Hepatocyte (in vitro differentiated cells): Measurements from ENCODE around the gene DTD1. TPM values are rescaled to one million over a fixed set of nuclear protein-coding genes. Genes with fewer than 3 reads are reported as not detected.

Source experiments
- DNase-seq: peaks from one replicate; pipeline ENCODE4 v3.0.0-alpha.2; 2016; ENCODE audit warnings: low spot score
- H2AFZ ChIP-seq: fragments of 200-600 bp; sonication (generic); 2 replicates; pipeline ENCODE4 v1.6.0; 2016; ENCODE audit warnings: antibody characterized with exemption, mild to moderate bottlenecking
- H3K27ac ChIP-seq: fragments of 200-600 bp; sonication (generic); 2 replicates; pipeline ENCODE4 v1.5.1; 2016; ENCODE audit warnings: mild to moderate bottlenecking
- H3K27me3 ChIP-seq: fragments of 200-600 bp; sonication (generic); 2 replicates; pipeline ENCODE4 v1.6.1; 2016
- H3K36me3 ChIP-seq: fragments of 200-600 bp; sonication (generic); replicated peaks from 2 replicates; pipeline ENCODE4 v1.5.1; 2016; ENCODE audit warnings: low read depth; ENCODE audit not compliant: insufficient read depth
- H3K4me1 ChIP-seq: fragments of 200-600 bp; sonication (generic); 2 replicates; pipeline ENCODE4 v1.5.1; 2016; ENCODE audit warnings: mild to moderate bottlenecking, moderate library complexity; ENCODE audit not compliant: insufficient read depth
- H3K4me2 ChIP-seq: fragments of 200-600 bp; sonication (generic); 2 replicates; pipeline ENCODE4 v1.6.0; 2016
- H3K4me3 ChIP-seq: fragments of 200-600 bp; sonication (generic); 2 replicates; pipeline ENCODE4 v1.5.1; 2016; ENCODE audit warnings: mild to moderate bottlenecking
- H3K79me2 ChIP-seq: fragments of 200-600 bp; sonication (generic); 2 replicates; pipeline ENCODE4 v1.6.0; 2017; ENCODE audit warnings: mild to moderate bottlenecking
- H3K9me2 ChIP-seq: fragments of 200-600 bp; sonication (generic); replicated peaks from 2 replicates; pipeline ENCODE4 v1.6.0; 2017; ENCODE audit warnings: mild to moderate bottlenecking; ENCODE audit not compliant: insufficient read depth
- H3K9me3 ChIP-seq: fragments of 200-600 bp; sonication (generic); 2 replicates; pipeline ENCODE4 v1.5.1; 2016; ENCODE audit warnings: low read depth, mild to moderate bottlenecking
- H4K20me1 ChIP-seq: fragments of 200-600 bp; sonication (generic); 2 replicates; pipeline ENCODE4 v1.6.0; 2016; ENCODE audit warnings: mild to moderate bottlenecking; ENCODE audit not compliant: insufficient read depth, poor library complexity, severe bottlenecking
- EZH2 ChIP-seq: fragments of 200-600 bp; sonication (generic); IDR thresholded peaks from 2 replicates; pipeline ENCODE4 v1.6.1; 2016; ENCODE audit warnings: antibody characterized with exemption, mild to moderate bottlenecking, borderline replicate concordance
- EZH2phosphoT487 ChIP-seq: fragments of 200-600 bp; sonication (generic); IDR thresholded peaks from one replicate; pipeline ENCODE4 v1.6.1; 2018; ENCODE audit warnings: antibody characterized with exemption, mild to moderate bottlenecking, low read depth, moderate library complexity; ENCODE audit not compliant: unreplicated experiment, severe bottlenecking
- WGBS: methylation state at CpG from one replicate; pipeline ENCODE4 v1.1.6; 2016; ENCODE audit warnings: low lambda C conversion rate; ENCODE audit errors: missing lambda C conversion rate; 5-methylcytosine and 5-hydroxymethylcytosine counted together
- polyA plus RNA-seq: library from polyadenylated mRNA; unstranded; fragments of >200 nt; fragmentation: Nextera tagmentation; extraction: Ambion mirVana; gene quantifications from 2 replicates; pipeline ENCODE4 v1.2.1, GENCODE V29; 2016
- small RNA-seq: library from RNA; depleted of rRNA; stranded (forward); fragments of <200 nt; gene quantifications from one replicate; pipeline ENCODE3, GENCODE V24; 2014
- total RNA-seq: library from RNA; depleted of rRNA; stranded (reverse); fragments of >200 nt; gene quantifications from 2 replicates; pipeline ENCODE4 v1.2.3, GENCODE V29; 2014
- TF ChIP-seq, protein P1 (sequence below): fragments of 200-600 bp; sonication (generic); IDR thresholded peaks from 2 replicates; pipeline ENCODE4 v1.5.1; 2016; ENCODE audit warnings: antibody characterized with exemption, mild to moderate bottlenecking; ENCODE audit not compliant: poor library complexity

Gene DTD1
- total and polyA plus RNA-seq, 2 experiments from 2014 or later, result 30.1 to 40.1 TPM

DNA sequence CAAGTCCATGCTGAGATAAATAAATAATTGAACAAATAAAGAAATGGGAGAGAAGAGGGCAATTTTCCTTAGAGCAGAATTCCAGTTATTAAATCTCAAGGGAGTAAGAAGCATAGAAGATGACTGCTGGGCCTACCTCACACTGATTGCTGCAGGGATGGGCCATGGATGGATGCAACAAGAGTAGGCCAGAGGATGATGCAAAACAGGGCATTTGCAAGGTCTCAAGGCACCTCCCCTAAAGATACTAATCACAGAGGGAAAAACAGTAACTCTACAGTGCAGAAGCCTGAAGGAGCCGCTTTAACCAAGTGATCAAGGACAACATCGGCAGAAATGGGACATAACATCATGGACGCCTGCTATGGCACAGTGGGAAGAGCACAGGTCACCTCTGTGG lies 224.1 kb downstream of the DTD1 start:
- Histone ChIP-seq H3K79me2 (no peaks in the 10 kb centered on the region), H3K27ac (no peak overlapping the region), H3K4me1 (no peaks in the 10 kb centered on the region), H3K27me3 (no peaks in the 10 kb centered on the region), H3K4me2 (no peak overlapping the region), H4K20me1 (no peaks in the 10 kb centered on the region), H3K9me2 (no peaks in the 10 kb centered on the region), H3K9me3 (no peaks in the 10 kb centered on the region), H3K36me3 (no peaks in the 10 kb centered on the region), H3K4me3 (no peak overlapping the region), H2AFZ (no peak overlapping the region)
- WGBS, result 93% methylated on average over 3 of the region's 3 CpGs
- no peak for DNase-seq
- TF ChIP-seq EZH2 (no peak), EZH2phosphoT487 (no peak)
- TF ChIP-seq, protein P1, sequence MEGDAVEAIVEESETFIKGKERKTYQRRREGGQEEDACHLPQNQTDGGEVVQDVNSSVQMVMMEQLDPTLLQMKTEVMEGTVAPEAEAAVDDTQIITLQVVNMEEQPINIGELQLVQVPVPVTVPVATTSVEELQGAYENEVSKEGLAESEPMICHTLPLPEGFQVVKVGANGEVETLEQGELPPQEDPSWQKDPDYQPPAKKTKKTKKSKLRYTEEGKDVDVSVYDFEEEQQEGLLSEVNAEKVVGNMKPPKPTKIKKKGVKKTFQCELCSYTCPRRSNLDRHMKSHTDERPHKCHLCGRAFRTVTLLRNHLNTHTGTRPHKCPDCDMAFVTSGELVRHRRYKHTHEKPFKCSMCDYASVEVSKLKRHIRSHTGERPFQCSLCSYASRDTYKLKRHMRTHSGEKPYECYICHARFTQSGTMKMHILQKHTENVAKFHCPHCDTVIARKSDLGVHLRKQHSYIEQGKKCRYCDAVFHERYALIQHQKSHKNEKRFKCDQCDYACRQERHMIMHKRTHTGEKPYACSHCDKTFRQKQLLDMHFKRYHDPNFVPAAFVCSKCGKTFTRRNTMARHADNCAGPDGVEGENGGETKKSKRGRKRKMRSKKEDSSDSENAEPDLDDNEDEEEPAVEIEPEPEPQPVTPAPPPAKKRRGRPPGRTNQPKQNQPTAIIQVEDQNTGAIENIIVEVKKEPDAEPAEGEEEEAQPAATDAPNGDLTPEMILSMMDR, result no peak

DNA sequence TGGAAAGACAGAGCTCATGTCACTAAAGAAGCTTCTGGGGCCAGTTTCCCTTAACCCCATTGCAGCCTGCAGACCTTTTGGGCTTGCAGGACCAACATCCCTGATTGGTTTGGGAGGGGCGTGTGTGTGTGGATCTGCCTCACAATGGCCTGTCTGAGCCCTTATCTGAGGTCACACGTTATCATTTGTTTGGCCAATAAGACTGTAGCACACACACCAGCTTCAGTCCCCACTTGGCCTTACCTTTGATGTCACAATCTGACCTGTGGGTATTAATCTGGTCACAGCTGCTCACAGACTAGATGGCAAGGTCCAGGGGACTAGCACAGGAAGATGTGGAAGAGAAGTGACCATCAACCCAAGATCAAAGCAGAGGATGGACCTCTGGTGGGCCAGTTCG lies 225.6 kb downstream of the DTD1 start, which contains the start of gene SCP2D1:
SCP2D1 (plus strand) TSS at position 301 of the 400 bp plus-strand sequence; CDS start at position 334, 33 bp downstream.
- 46% methylated on average over 3 of the region's 3 CpGs for WGBS
- Histone ChIP-seq H3K27ac (no peak within 1 kb of the TSS), H3K4me1 (no peaks in the 10 kb centered on the region), H3K9me3 (no peaks in the 10 kb centered on the region), H4K20me1 (no peaks in the 10 kb centered on the region), H3K4me2 (no peak within 1 kb of the TSS), H3K9me2 (no peaks in the 10 kb centered on the region), H3K36me3 (no peaks in the 10 kb centered on the region), H3K79me2 (no peaks in the 10 kb centered on the region), H2AFZ (no peak within 1 kb of the TSS), H3K27me3 (no peaks in the 10 kb centered on the region), H3K4me3 (no peak within 1 kb of the TSS)
- no peak for DNase-seq
- no peak for TF ChIP-seq EZH2phosphoT487
- no peak for TF ChIP-seq EZH2
- TF ChIP-seq, protein P1, result no peak

DNA sequence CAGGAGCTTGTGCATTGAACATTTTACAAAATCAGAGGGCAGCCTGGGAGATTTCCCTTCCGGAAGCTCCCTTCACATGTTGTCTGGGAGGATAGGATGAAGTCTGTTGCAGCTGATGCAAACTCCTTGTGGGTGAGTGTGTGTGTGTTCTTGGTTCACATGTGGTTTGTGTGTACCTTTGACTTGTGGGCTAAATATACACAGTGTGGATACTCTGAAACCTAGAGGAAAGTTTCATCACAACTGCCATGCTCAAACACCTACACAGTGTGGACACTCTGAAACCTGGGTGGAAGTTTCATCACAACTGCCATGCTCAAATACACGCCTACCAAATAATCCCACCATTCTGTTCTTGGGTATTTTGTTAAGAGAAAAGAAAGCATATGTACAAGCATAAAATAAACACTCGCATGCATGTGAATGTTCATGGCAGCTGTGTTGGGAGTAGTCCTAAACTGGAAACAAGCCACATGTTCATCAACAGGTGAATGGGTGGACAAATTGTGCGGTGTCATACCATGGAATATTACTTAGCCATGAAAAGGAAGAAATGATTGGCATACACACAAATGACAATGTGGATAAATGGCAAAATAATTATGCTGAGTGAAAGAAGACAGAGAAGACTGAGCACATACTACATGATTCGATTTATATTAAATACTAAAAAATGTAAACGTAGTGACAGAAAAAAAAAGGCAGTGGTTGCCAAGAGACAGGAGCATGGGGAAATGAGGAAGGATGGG lies 227.5 kb downstream of the DTD1 start:
- H3K27ac ChIP-seq, result no peak overlapping the region
- WGBS, result 95% methylated on average over 6 of the region's 6 CpGs
- no peak for DNase-seq
- no peaks in the 10 kb centered on the region for H3K9me2 ChIP-seq
- no peak overlapping the region for H3K4me3 ChIP-seq
- H3K79me2 ChIP-seq, result no peaks in the 10 kb centered on the region
- H3K4me2 ChIP-seq, result no peak overlapping the region
- TF ChIP-seq EZH2 (no peak), EZH2phosphoT487 (no peak)
- TF ChIP-seq, protein P1, result no peak
- no peaks in the 10 kb centered on the region for H3K27me3 ChIP-seq
- H4K20me1 ChIP-seq, result no peaks in the 10 kb centered on the region
- H3K9me3 ChIP-seq, result no peaks in the 10 kb centered on the region
- H2AFZ ChIP-seq, result no peak overlapping the region
- no peaks in the 10 kb centered on the region for H3K36me3 ChIP-seq
- H3K4me1 ChIP-seq, result no peaks in the 10 kb centered on the region

Small RNA genes lying within 50 kb of the gene (small RNA-seq; reads per million reads assigned to genes)
- gene RN7SL638P (not detected), gene RNU6ATAC34P (not detected)

Other genes with a start within 250 kb of the DTD1 start
- gene DZANK1, start 121.0 kb upstream of the DTD1 start, total RNA-seq, result 1.1 and 1.8 TPM in 2 replicates
- gene DZANK1, start 121.0 kb upstream of the DTD1 start, polyA plus RNA-seq, result 2.0 and 2.2 TPM in 2 replicates
- 7.7 and 10.8 TPM in 2 replicates for gene POLR3F, start 120.7 kb upstream of the DTD1 start, total RNA-seq
- gene POLR3F, start 120.7 kb upstream of the DTD1 start, polyA plus RNA-seq, result 4.0 and 9.1 TPM in 2 replicates
- gene RBBP9, start 90.8 kb upstream of the DTD1 start, total RNA-seq, result 22.5 and 31.7 TPM in 2 replicates
- 6.6 and 8.0 TPM in 2 replicates for gene RBBP9, start 90.8 kb upstream of the DTD1 start, polyA plus RNA-seq
- 47.7 and 49.9 TPM in 2 replicates for gene SEC23B, start 80.1 kb upstream of the DTD1 start, total RNA-seq
- 43.0 and 50.4 TPM in 2 replicates for gene SEC23B, start 80.1 kb upstream of the DTD1 start, polyA plus RNA-seq
- 125 and 144 TPM in 2 replicates for gene SMIM26, start 20.6 kb upstream of the DTD1 start, total RNA-seq
- gene SMIM26, start 20.6 kb upstream of the DTD1 start, polyA plus RNA-seq, result 131 and 132 TPM in 2 replicates
- not detected in 2 replicates for gene SCP2D1, start 225.7 kb downstream of the DTD1 start, total RNA-seq
- gene SCP2D1, start 225.7 kb downstream of the DTD1 start, polyA plus RNA-seq, result not detected in 2 replicates